ENCODE measurements around the gene SOD3.

The SOD3 gene

DNA sequence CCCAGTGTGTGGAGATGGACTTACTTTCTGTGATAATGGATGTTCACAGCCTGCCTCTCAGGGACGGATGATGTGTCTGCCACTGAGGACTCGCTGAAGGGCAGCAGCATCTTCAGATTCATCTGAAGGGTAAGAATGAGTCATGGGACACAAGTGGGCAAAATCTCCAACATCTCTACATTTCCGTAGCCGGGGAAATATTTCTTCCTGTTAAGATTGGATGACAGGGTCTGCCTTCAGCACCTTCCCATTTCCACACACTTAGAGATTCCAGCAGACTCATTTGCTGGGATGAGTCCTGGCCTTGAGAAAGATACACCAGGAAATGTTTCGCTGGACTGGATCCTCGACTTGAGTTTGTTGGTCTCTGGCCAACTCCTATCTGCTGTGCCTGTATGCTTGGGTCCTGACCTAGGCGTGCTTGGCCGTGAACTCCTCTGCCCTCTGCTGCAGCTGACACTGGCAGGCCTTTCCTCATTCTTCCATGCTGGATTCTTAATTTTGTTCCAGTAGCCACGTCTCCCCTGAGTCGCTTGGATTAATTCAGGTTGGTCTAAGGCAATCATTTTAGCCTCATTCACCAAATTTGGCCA lies 46.5 kb upstream of the SOD3 start:
- TF ChIP-seq, protein P1, sequence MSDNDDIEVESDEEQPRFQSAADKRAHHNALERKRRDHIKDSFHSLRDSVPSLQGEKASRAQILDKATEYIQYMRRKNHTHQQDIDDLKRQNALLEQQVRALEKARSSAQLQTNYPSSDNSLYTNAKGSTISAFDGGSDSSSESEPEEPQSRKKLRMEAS (IDR thresholded peaks at IDR 0.05): no peak
- TF ChIP-seq, protein P2, sequence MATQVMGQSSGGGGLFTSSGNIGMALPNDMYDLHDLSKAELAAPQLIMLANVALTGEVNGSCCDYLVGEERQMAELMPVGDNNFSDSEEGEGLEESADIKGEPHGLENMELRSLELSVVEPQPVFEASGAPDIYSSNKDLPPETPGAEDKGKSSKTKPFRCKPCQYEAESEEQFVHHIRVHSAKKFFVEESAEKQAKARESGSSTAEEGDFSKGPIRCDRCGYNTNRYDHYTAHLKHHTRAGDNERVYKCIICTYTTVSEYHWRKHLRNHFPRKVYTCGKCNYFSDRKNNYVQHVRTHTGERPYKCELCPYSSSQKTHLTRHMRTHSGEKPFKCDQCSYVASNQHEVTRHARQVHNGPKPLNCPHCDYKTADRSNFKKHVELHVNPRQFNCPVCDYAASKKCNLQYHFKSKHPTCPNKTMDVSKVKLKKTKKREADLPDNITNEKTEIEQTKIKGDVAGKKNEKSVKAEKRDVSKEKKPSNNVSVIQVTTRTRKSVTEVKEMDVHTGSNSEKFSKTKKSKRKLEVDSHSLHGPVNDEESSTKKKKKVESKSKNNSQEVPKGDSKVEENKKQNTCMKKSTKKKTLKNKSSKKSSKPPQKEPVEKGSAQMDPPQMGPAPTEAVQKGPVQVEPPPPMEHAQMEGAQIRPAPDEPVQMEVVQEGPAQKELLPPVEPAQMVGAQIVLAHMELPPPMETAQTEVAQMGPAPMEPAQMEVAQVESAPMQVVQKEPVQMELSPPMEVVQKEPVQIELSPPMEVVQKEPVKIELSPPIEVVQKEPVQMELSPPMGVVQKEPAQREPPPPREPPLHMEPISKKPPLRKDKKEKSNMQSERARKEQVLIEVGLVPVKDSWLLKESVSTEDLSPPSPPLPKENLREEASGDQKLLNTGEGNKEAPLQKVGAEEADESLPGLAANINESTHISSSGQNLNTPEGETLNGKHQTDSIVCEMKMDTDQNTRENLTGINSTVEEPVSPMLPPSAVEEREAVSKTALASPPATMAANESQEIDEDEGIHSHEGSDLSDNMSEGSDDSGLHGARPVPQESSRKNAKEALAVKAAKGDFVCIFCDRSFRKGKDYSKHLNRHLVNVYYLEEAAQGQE (IDR thresholded peaks at IDR 0.05; ENCODE audit: low read depth): no peak
- no peak for TF ChIP-seq EGR1 (IDR thresholded peaks at IDR 0.05)
- TF ChIP-seq TEAD4 (IDR thresholded peaks at IDR 0.05): no peak
- TF ChIP-seq YY1 (IDR thresholded peaks at IDR 0.05; ENCODE audit: low read depth): no peak
- TF ChIP-seq CREB1 (IDR thresholded peaks at IDR 0.05; ENCODE audit: low read depth): no peak
- no peak for TF ChIP-seq CEBPB (IDR thresholded peaks at IDR 0.05)
- TF ChIP-seq TAF1 (IDR thresholded peaks at IDR 0.05; ENCODE audit: low read depth): no peak
- no peak for TF ChIP-seq FOXM1 (IDR thresholded peaks at IDR 0.05; ENCODE audit: borderline replicate concordance, low read depth)
- no peak for TF ChIP-seq NFIC (IDR thresholded peaks at IDR 0.05)
- no peak for TF ChIP-seq EP300 (IDR thresholded peaks at IDR 0.05; ENCODE audit: borderline replicate concordance)
- no peak for TF ChIP-seq ZBTB7A (IDR thresholded peaks at IDR 0.05; ENCODE audit: low read depth)
- no peak for TF ChIP-seq RAD21 (IDR thresholded peaks at IDR 0.05; ENCODE audit: low read depth)
- no peak for TF ChIP-seq TCF12 (IDR thresholded peaks at IDR 0.05; ENCODE audit: low read depth)
- TF ChIP-seq, protein P3, sequence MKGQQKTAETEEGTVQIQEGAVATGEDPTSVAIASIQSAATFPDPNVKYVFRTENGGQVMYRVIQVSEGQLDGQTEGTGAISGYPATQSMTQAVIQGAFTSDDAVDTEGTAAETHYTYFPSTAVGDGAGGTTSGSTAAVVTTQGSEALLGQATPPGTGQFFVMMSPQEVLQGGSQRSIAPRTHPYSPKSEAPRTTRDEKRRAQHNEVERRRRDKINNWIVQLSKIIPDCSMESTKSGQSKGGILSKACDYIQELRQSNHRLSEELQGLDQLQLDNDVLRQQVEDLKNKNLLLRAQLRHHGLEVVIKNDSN (IDR thresholded peaks at IDR 0.05): no peak

DNA sequence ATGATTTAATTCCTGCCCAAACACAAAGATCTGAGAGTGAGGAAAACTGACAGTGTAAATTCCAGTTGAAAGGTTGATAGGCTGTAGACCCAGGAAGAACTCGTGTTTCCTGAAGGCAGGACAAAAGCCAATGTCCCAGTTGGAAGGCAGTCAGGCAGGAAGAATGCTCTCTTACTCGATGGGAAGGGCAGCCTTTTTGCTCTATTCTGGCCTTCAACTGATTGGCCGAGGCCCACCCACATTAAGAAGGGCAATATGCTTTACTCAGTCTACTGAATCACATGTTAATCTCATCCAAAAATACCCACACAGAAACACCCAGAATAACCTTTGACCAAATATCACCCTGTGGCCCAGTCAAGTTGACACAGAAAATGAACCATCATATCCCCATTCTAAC lies 45.3 kb upstream of the SOD3 start:
- TF ChIP-seq EP300 (IDR thresholded peaks at IDR 0.05; ENCODE audit: borderline replicate concordance): no peak
- no peak for TF ChIP-seq CEBPB (IDR thresholded peaks at IDR 0.05)
- TF ChIP-seq TEAD4 (IDR thresholded peaks at IDR 0.05): no peak
- TF ChIP-seq ZBTB7A (IDR thresholded peaks at IDR 0.05; ENCODE audit: low read depth): no peak
- TF ChIP-seq TCF12 (IDR thresholded peaks at IDR 0.05; ENCODE audit: low read depth): no peak
- no peak for TF ChIP-seq EGR1 (IDR thresholded peaks at IDR 0.05)
- TF ChIP-seq, protein P2 (IDR thresholded peaks at IDR 0.05; ENCODE audit: low read depth): no peak
- no peak for TF ChIP-seq NFIC (IDR thresholded peaks at IDR 0.05)
- TF ChIP-seq, protein P1 (IDR thresholded peaks at IDR 0.05): no peak
- TF ChIP-seq RAD21 (IDR thresholded peaks at IDR 0.05; ENCODE audit: low read depth): no peak
- TF ChIP-seq, protein P3 (IDR thresholded peaks at IDR 0.05): no peak
- no peak for TF ChIP-seq TAF1 (IDR thresholded peaks at IDR 0.05; ENCODE audit: low read depth)
- TF ChIP-seq CREB1 (IDR thresholded peaks at IDR 0.05; ENCODE audit: low read depth): no peak
- no peak for TF ChIP-seq YY1 (IDR thresholded peaks at IDR 0.05; ENCODE audit: low read depth)
- TF ChIP-seq FOXM1 (IDR thresholded peaks at IDR 0.05; ENCODE audit: borderline replicate concordance, low read depth): no peak

DNA sequence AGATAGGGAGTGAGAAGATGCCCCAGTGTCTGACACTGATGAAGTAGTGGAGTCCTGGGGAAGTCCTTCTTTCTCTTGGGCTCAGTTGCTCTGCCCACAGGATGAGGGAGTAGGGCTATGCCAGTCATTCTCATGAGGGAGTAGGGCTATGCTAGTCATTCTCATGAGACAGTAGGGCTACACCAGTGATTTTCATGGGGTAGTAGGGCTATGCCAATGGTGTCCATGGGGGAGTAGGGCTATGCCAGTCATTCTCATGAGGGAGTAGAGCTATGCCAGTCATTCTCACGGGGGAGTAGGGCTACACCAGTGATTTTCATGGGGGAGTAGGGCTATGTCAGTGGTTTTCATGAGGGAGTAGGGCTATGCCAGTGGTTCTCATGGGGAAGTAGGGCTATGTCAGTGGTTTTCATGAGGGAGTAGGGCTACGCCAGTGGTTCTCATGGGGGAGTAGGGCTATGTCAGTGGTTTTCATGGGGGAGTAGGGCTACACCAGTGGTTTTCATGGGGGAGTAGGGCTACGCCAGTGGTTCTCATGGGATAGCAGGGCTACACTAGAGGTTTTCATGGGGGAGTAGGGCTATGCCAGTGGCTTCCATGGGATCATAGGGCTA lies 43.3 kb upstream of the SOD3 start:
- TF ChIP-seq, protein P2 (IDR thresholded peaks at IDR 0.05; ENCODE audit: low read depth): no peak
- TF ChIP-seq ZBTB7A (IDR thresholded peaks at IDR 0.05; ENCODE audit: low read depth) (no peak), EGR1 (IDR thresholded peaks at IDR 0.05) (no peak), TAF1 (IDR thresholded peaks at IDR 0.05; ENCODE audit: low read depth) (no peak), FOXM1 (IDR thresholded peaks at IDR 0.05; ENCODE audit: borderline replicate concordance, low read depth) (no peak), CEBPB (IDR thresholded peaks at IDR 0.05) (no peak), TCF12 (IDR thresholded peaks at IDR 0.05; ENCODE audit: low read depth) (no peak), CREB1 (IDR thresholded peaks at IDR 0.05; ENCODE audit: low read depth) (no peak), TEAD4 (IDR thresholded peaks at IDR 0.05) (no peak), YY1 (IDR thresholded peaks at IDR 0.05; ENCODE audit: low read depth) (no peak), RAD21 (IDR thresholded peaks at IDR 0.05; ENCODE audit: low read depth) (no peak), EP300 (IDR thresholded peaks at IDR 0.05; ENCODE audit: borderline replicate concordance) (no peak), NFIC (IDR thresholded peaks at IDR 0.05) (no peak)
- TF ChIP-seq, protein P3 (IDR thresholded peaks at IDR 0.05): no peak
- TF ChIP-seq, protein P1 (IDR thresholded peaks at IDR 0.05): no peak

Measured in Ishikawa (cell line).